SK-N-SH (cell line): ENCODE results near the gene OSBPL10.
"Not testable (repeated sequence)": the region's sequence is repeated elsewhere in the genome, so short reads cannot be mapped to it uniquely, and the experiment has no call there.

Experiments
- EZH2phosphoT487 ChIP-seq: fragments of 200-600 bp; sonication (generic); IDR thresholded peaks from 2 replicates; pipeline ENCODE4 v1.6.1; 2017; ENCODE audit warnings: low read depth, mixed run types, mild to moderate bottlenecking, antibody characterized with exemption, moderate library complexity, borderline replicate concordance
- RCOR1 ChIP-seq: fragments of 150-350 bp; IDR thresholded peaks from 2 replicates; pipeline ENCODE4 v1.6.1; 2017; ENCODE audit warnings: antibody characterized with exemption, low read length
- TF ChIP-seq, protein P1 (sequence below): fragments of 200-600 bp; sonication (generic); IDR thresholded peaks from 2 replicates; pipeline ENCODE4 v1.6.1; 2017; ENCODE audit warnings: antibody characterized with exemption, mild to moderate bottlenecking, moderate library complexity
- TF ChIP-seq, protein P2 (sequence below): IDR thresholded peaks from 2 replicates; pipeline ENCODE4 v1.6.1; 2012; ENCODE audit warnings: mild to moderate bottlenecking, low read depth, low read length, moderate library complexity

DNA sequence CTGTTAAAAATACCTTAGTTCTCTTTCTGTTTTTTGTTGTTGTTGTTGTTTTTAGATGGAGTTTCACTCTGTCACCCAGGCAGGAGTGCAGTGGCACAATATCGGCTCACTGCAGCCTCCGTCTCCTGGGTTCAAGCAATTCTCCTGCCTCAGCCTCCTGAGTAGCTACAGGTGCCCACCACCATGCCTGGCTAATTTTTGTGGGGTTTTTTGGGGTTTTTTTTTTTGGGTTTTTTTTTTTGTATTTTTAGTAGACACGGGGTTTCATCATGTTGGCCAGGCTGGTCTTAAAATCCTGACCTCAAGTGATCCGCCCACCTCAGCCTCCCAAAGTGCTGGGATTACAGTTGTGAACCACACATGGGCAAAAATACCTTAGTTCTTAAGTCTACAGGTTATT is 120.4 kb downstream of the OSBPL10 start:
- TF ChIP-seq, protein P1, sequence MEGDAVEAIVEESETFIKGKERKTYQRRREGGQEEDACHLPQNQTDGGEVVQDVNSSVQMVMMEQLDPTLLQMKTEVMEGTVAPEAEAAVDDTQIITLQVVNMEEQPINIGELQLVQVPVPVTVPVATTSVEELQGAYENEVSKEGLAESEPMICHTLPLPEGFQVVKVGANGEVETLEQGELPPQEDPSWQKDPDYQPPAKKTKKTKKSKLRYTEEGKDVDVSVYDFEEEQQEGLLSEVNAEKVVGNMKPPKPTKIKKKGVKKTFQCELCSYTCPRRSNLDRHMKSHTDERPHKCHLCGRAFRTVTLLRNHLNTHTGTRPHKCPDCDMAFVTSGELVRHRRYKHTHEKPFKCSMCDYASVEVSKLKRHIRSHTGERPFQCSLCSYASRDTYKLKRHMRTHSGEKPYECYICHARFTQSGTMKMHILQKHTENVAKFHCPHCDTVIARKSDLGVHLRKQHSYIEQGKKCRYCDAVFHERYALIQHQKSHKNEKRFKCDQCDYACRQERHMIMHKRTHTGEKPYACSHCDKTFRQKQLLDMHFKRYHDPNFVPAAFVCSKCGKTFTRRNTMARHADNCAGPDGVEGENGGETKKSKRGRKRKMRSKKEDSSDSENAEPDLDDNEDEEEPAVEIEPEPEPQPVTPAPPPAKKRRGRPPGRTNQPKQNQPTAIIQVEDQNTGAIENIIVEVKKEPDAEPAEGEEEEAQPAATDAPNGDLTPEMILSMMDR: not testable (repeated sequence)
- not testable (repeated sequence) for TF ChIP-seq EZH2phosphoT487, RCOR1
- TF ChIP-seq, protein P2, sequence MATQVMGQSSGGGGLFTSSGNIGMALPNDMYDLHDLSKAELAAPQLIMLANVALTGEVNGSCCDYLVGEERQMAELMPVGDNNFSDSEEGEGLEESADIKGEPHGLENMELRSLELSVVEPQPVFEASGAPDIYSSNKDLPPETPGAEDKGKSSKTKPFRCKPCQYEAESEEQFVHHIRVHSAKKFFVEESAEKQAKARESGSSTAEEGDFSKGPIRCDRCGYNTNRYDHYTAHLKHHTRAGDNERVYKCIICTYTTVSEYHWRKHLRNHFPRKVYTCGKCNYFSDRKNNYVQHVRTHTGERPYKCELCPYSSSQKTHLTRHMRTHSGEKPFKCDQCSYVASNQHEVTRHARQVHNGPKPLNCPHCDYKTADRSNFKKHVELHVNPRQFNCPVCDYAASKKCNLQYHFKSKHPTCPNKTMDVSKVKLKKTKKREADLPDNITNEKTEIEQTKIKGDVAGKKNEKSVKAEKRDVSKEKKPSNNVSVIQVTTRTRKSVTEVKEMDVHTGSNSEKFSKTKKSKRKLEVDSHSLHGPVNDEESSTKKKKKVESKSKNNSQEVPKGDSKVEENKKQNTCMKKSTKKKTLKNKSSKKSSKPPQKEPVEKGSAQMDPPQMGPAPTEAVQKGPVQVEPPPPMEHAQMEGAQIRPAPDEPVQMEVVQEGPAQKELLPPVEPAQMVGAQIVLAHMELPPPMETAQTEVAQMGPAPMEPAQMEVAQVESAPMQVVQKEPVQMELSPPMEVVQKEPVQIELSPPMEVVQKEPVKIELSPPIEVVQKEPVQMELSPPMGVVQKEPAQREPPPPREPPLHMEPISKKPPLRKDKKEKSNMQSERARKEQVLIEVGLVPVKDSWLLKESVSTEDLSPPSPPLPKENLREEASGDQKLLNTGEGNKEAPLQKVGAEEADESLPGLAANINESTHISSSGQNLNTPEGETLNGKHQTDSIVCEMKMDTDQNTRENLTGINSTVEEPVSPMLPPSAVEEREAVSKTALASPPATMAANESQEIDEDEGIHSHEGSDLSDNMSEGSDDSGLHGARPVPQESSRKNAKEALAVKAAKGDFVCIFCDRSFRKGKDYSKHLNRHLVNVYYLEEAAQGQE: not testable (repeated sequence)
